ENCODE results near the gene RRAD. TPM values are rescaled to one million over a fixed set of nuclear protein-coding genes. Genes with fewer than 3 reads are reported as not detected.

The RRAD gene
- total and polyA plus RNA-seq, 2 of the 4 experiments (the other 2 are of a cell fraction): 1.3 to 2.1 TPM

GRCh38 chr16:66881964-66882508 is 43.3 kb downstream of the RRAD start:
- no peak overlapping the region for H3K4ac ChIP-seq (ENCODE audit: low read depth, low read length)
- no peak overlapping the region for H3K23ac ChIP-seq (ENCODE audit: low read depth, low read length)
- TF ChIP-seq FOS (IDR thresholded peaks at IDR 0.05; ENCODE audit: low read depth, low read length) (no peak), MXI1 (IDR thresholded peaks at IDR 0.05; ENCODE audit: borderline replicate concordance, low read depth, low read length) (no peak), RAD21 (IDR thresholded peaks at IDR 0.05; ENCODE audit: low read length) (no peak), RFX5 (IDR thresholded peaks at IDR 0.05; ENCODE audit: low read depth, low read length) (no peak), MAFK (IDR thresholded peaks at IDR 0.05; ENCODE audit: low read depth, low read length) (no peak), NFE2L2 (IDR thresholded peaks at IDR 0.05; ENCODE audit: low read depth, low read length) (no peak), MAZ (IDR thresholded peaks at IDR 0.05; ENCODE audit: borderline replicate concordance, low read depth, low read length) (no peak), SMC3 (IDR thresholded peaks at IDR 0.05; ENCODE audit: low read depth, low read length) (no peak)
- no peak overlapping the region for H3K14ac ChIP-seq (replicated peaks; ENCODE audit: low read depth, low read length)
- in situ Hi-C loops (cut with MboI; ENCODE audit: low sequenced_read_pairs): no loop called here
- intact Hi-C loops (cut with micrococcal nuclease): no loop called here
- no peak overlapping the region; the same call in 1 of the 2 replicates for H3K4me2 ChIP-seq (ENCODE audit: low read depth, low read length)
- no peak overlapping the region for H2AK9ac ChIP-seq (replicated peaks; ENCODE audit: low read depth, low read length, poor library complexity)
- dilution Hi-C loops (cut with HindIII; ENCODE audit: low sequenced_read_pairs, unreplicated experiment): no loop called here
- no peak for DNase-seq
- no peaks in the 10 kb centered on the region for H3K27me3 ChIP-seq (ENCODE audit: control insufficient read depth, insufficient read depth, low read length)
- H3K79me1 ChIP-seq (ENCODE audit: low read depth in 1 of 2, low read length in 2 of 2): peaks cover 15 to 49% of the 10 kb centered on the region in 2 experiments
- H2BK120ac ChIP-seq (ENCODE audit: low read depth, low read length): no peak overlapping the region
- H3K27ac ChIP-seq (ENCODE audit: insufficient read depth, low read length): no peak overlapping the region
- H4K5ac ChIP-seq (ENCODE audit: low read depth, low read length): no peak overlapping the region
- ChIA-PET POLR2A (ENCODE audit: unreplicated experiment) (interaction anchor here (0.6 to 0.8 kb wide), 2 partner anchors 9 to 19 kb away, joined by 3 to 4 read pairs; no protein-coding TSS in a partner anchor), CTCF (interaction anchor here (0.6 to 1.5 kb wide), 4 partner anchors 9 to 273 kb away, joined by 3 to 6 read pairs (median 4); partner anchors contain the start of gene NAE1)
- H4K91ac ChIP-seq (ENCODE audit: insufficient read depth, low read depth, low read length): no peak overlapping the region
- no peak overlapping the region for H3K56ac ChIP-seq (ENCODE audit: extremely low read depth, insufficient read depth, low read length)
- H3K18ac ChIP-seq (ENCODE audit: low read depth, low read length): no peak overlapping the region
- no peak for ATAC-seq (ENCODE audit: low read depth)
- no peak overlapping the region for H2BK15ac ChIP-seq (ENCODE audit: low read depth, low read length)
- H3K9me1 ChIP-seq (ENCODE audit: insufficient read depth, low read length): peaks cover 17% of the 10 kb centered on the region
- H3K4me1 ChIP-seq (ENCODE audit: control insufficient read depth, insufficient read depth, low read length): peaks cover 19% of the 10 kb centered on the region
- H3K9ac ChIP-seq (ENCODE audit: low read depth, low read length): no peak overlapping the region
- H2AK5ac ChIP-seq (ENCODE audit: low read depth, low read length): no peak overlapping the region
- no peak overlapping the region for H4K8ac ChIP-seq (ENCODE audit: low read depth in 2 of 2, low read length in 2 of 2)
- H3K9me3 ChIP-seq (ENCODE audit: control insufficient read depth, insufficient read depth, low read length): no peaks in the 10 kb centered on the region
- no peak overlapping the region for H3K4me3 ChIP-seq (ENCODE audit: insufficient read depth, low read depth, low read length)
- no CpG with 5 or more reads among the region's 8 CpGs for WGBS, 2 experiments (ENCODE audit: extremely low coverage in 2 of 2, insufficient read length in 1 of 2)
- H2BK5ac ChIP-seq (ENCODE audit: low read depth, low read length, poor library complexity, severe bottlenecking): no peak overlapping the region
- peaks cover 10% of the 10 kb centered on the region; the same call in 1 of the 2 replicates for H4K20me1 ChIP-seq (ENCODE audit: insufficient read depth, low read length)
- H2AFZ ChIP-seq (replicated peaks; ENCODE audit: low read length, poor library complexity): no peak overlapping the region
- no TSS peak for BruUV-seq (replicated peaks)
- peaks cover 14% of the 10 kb centered on the region for H3K36me3 ChIP-seq (ENCODE audit: control insufficient read depth, insufficient read depth, low read length)
- no peak overlapping the region for H2BK20ac ChIP-seq (ENCODE audit: low read depth, low read length)

Data from IMR-90 (cell line).